Bone marrow (tissue), 2 donors: ENCODE data around the gene NEXMIF.
A peak's percentile ranks its signal among the peaks of the same experiment; 100 is the strongest.
"Not testable (repeated sequence)": the region's sequence is repeated elsewhere in the genome, so short reads cannot be mapped to it uniquely, and the experiment has no call there.

ENCODE experiments used
- DNase-seq, 2 donors: peaks; one replicate each; lab custom pipeline; 2025; lab: John Stamatoyannopoulos, UW

NEXMIF gene

DNA sequence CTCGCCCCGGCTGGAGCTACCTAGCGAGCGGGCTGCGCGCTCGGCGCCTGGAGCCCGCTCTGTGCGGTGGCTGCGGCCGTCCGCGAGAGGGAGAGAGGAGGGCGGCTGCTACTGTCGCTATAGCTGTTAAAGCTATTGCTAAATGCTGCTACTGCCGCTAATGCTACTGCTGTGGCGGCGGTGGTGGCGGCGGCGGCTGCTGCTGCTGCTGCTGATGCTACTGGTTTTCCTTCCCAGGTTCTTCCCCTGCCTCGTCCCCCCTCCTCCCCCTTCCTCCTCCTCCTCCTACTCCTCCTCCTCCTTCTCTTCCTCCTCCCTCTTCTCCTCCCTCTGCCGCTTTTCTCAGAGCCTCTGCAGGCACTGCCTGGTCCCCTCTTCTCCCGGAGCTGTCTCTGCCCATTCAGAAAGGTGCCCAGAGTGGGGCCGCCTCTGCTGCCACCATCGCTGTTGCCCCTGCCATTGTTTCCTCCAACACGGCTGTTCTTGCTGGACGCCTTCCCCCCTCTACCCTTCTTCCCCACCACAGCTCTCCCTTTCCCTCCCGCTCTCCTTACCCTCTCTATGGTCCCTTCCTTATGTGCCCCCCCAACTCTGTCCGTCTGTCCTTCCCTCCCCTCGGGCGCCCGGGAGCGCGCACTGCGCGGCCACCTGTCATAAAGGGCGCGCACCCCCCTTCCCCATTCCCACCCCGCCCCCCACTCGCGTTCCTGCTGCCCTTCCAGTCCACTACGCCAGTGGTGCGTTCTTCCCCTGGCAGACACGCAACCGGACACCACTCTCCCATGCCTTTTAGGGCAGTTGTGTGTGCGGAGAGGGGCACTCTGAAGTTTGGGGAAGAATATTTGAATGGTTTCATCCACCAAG lies at the start of gene NEXMIF:
Gene NEXMIF (minus strand): TSS at position 228 of the 864 bp plus-strand sequence.
- no peak for DNase-seq

DNA sequence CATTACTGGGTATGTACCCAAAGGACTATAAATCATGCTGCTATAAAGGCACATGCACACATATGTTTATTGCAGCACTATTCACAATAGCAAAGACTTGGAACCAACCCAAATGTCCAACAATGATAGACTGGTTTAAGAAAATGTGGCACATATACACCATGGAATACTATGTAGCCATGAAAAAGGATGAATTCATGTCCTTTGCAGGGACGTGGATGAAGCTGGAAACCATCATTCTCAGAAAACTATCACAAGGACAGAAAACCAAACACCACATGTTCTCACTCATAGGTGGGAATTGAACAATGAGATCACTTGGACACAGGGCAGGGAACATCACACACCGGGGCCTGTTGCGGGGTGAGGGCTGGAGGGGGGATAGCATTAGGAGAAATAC lies 36.7 kb upstream of the NEXMIF start:
- not testable (repeated sequence) for DNase-seq

- no peak for DNase-seq
Measured at GRCh38 chrX:74949717-74950116, 24.5 kb upstream of the NEXMIF start.

- DNase-seq = no peak
Measured at GRCh38 chrX:74940414-74940813, 15.2 kb upstream of the NEXMIF start.

GRCh38 chrX:74931214-74931613 lies 6.0 kb upstream of the NEXMIF start:
- no peak for DNase-seq

GRCh38 chrX:74924449-74925224 lies 615 bp downstream of the NEXMIF start:
- peak in 1 of 2 donors; percentile 0 for DNase-seq

DNA sequence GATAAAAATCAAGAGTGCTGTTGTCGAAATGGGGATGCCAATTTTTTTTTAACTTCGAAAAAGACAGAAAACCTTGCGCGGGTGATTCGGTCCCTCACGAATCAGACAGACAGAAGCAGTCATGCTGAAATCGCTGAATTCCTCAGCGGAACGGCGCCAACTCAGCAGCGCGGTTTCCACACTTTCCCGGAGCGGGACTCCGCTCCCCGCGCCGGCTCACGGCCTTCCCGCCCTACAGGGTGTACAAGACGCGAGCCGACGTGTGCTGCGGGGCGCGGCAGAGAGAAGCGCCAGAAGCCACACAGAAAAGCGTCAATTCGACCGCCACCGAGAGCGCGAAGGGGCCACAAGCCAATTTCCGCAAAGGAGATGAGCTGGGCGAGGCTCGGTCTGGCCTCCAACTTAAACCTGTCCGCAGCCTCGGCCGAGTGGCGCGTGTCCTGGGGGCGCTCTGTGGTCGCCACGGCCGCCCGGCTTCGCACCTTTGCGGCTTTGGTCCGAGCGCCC lies 1.3 kb downstream of the NEXMIF start:
- DNase-seq = no peak

DNA sequence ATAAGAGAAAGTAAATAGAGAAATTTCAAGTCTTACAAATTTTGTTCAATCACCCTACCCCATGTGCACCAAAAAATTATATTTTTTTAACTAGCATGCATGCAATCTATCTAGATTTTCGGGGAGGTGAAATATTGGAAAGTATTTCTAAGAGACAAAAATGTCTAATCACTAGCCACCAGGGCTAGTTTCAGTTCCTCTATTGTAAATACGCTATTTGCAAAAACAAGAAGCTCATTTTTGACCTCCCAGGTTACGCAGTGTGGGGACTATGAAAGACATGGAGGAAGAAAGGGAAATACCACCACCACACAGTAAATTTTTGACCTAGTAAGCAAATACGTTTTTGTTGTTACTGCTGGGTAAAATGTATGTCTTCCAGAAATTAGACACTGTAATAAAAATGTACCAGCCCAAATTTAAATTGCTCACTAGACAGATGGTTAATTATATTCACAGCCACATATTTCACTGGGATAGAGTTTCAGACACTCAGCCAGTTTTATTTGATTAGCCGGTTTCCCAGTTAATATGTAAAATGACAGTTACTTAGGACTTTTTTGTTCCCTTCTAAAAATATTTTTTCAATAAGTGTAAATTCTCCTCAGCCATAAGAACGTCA lies 2.2 kb downstream of the NEXMIF start:
- DNase-seq = no peak

- DNase-seq = no peak
Measured at GRCh38 chrX:74911494-74911893, 13.8 kb downstream of the NEXMIF start.

- no peak for DNase-seq
Measured at GRCh38 chrX:74906417-74906816, 18.8 kb downstream of the NEXMIF start.

GRCh38 chrX:74902806-74903205 lies 22.4 kb downstream of the NEXMIF start:
- no peak for DNase-seq

- DNase-seq = no peak
Measured at GRCh38 chrX:74892561-74892960, 32.7 kb downstream of the NEXMIF start.

- DNase-seq = no peak
Measured at GRCh38 chrX:74890676-74891430, 34.4 kb downstream of the NEXMIF start.

GRCh38 chrX:74882383-74882782 lies 42.9 kb downstream of the NEXMIF start:
- DNase-seq = not testable (repeated sequence)

DNA sequence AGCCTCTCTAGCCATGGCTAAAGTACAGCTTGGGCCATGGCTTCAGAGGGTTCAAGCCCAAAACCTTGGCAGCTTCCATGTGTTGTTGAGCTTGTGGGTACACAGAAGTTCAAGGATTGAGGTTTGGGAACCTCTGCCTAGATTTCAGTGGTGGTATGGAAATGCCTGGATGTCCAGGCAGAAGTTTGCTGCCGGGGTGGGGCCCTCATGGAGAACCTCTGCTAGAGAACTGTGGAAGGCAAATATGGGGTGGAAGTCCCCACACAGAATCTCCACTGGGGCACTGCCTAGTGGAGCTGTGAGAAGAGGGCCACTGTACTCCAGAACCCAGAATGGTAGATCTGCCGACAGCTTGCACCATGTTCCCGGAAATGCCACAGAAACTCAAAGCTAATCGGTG lies 59.5 kb downstream of the NEXMIF start:
- no peak for DNase-seq

- no peak for DNase-seq
Measured at GRCh38 chrX:74853255-74853654, 72.0 kb downstream of the NEXMIF start.

DNA sequence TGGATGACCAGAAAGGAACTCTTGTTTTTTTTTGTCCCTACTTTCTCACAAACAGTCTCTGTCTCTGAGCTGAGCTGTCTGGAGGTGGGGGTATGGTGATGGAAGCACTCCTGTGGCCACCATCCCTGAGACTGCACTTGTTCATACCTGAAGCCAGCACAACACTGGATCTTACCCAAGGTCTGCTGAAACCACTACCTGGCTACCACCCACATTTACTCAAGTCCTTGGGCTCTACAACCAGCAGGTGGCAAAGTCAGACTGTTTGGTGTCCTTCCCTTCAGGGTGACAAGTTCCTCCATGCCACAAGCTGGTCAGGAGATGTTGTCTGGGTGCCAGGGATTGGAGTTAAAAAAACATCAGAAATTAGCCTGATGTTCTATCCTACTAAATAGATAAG lies 89.7 kb downstream of the NEXMIF start:
- no peak for DNase-seq

GRCh38 chrX:74819797-74820196 lies 105.5 kb downstream of the NEXMIF start:
- DNase-seq = not testable (repeated sequence)

DNA sequence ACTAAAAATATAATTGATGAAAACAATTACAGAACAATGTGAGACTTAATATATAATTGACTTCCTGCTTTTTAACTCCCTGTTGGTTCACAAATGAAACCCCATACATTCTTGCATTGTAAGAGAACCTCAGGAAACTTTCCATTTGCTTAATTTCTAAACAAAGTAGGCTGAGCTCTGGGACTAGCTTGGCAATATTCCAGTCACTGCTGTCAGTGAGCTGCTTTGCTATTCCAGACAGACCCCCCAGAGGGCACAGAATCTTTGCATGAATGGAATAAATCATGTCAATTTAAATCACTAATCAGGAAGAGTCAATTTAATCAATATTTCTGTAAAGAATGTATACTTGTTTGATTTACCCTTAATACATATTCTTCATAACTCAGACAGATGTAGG lies 110.6 kb downstream of the NEXMIF start:
- DNase-seq = no peak

GRCh38 chrX:74804574-74804973 lies 120.7 kb downstream of the NEXMIF start:
- DNase-seq = no peak

DNA sequence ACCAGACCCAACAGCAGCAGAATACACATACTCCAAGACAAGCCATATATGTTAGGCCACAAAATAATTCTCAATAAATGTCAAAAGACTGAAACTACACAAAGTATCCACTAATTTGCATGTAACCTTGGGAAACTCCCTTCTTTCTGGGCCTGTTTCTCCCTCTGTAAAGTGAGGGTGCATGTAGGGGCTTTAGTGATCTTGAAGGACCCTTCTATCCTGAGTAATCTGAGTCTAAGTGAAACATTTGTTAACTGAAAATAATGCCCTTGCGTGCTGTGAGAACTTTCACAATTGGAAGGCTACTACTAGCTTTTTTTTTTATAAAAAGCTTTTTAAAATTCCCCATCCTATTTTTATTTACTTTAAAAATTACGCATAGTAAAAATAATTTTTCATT lies 125.2 kb downstream of the NEXMIF start:
- no peak for DNase-seq
